GM21529 (cell line): Measurements from ENCODE around the gene RTP1.
"Not testable (repeated sequence)": the region's sequence is repeated elsewhere in the genome, so short reads cannot be mapped to it uniquely, and the experiment has no call there.

Experiments
- ATAC-seq: cut with Tn5 transposase; IDR thresholded peaks from one replicate; pipeline ENCODE4 v1.9.1; 2021; ENCODE audit not compliant: unreplicated experiment

The RTP1 gene

DNA sequence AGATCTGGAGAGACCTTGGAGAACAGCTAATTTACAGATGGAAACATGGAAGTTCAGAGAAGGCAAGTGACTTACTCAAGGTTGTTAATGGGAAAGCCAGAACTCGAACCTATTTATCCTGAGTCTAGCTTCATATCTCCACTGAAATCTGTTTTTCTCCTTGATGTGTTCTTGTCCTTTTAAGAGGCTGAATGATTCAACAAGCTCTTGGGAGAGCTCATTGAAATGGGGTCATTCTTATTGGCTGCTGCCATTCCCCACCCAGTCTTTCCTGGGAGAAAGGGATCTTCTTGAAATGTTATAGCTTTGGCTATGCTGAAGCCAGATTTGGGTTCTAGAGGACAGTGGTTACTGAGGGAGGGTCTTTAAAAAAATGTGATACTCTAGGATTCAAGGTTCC is 41.0 kb downstream of the RTP1 start:
- no peak for ATAC-seq

DNA sequence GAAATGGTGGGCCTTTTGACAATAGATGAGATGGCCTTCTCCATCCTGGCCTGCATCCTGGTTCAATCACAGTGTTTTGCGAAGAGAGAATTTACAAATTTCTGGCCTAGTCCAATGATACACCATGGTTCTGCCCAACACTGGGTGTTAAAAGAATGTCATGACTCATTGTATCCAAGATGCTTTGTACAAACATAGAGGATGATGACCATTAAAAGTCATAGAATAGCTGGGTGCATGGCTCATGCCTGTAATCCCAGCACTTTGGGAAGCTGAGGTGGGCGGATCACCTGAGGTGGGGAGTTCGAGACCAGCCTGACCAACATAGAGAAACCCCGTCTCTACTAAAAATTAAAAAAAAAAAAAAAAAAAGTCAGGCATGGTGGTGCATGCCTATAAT is 41.5 kb downstream of the RTP1 start:
- ATAC-seq = not testable (repeated sequence)

DNA sequence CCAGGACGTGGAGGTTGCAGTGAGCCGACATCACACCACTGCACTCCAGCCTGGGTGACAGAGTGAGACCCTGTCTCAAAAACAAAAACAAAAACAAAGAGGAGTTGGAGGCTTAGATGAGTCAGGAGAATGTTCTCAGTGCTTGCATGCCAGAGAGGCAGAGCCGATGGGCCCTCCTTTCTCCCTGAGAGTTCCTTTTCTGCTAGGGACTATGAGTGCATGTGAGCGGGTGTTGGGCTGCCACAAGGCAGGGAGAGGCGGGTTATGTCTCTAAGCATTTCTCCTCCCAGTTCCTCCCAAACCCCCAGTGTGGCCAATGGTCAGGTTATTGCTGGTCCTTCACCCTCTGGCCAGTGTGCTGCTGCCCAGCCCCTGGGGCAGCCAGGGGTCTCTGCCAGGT is 45.1 kb downstream of the RTP1 start:
- ATAC-seq = no peak

DNA sequence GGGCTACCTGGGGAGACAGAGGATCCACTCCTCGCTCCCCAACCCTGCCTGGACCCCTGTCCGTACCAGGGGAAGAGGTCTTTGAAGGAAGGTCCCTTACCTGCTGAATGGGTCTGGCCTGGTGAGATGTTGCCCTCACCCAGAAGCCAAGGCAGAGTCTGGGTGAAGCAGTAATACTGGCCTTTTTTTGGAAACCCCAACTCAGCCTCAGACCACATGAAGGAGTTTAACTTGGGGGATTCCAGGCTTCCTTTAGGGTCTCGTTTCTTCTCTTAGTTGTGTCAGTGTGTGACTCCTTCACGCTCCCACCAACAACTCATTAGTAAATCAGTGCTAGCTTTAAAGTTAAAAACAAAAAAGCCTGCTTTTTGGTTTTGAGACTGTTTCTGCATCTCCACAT is 45.6 kb downstream of the RTP1 start:
- no peak for ATAC-seq

DNA sequence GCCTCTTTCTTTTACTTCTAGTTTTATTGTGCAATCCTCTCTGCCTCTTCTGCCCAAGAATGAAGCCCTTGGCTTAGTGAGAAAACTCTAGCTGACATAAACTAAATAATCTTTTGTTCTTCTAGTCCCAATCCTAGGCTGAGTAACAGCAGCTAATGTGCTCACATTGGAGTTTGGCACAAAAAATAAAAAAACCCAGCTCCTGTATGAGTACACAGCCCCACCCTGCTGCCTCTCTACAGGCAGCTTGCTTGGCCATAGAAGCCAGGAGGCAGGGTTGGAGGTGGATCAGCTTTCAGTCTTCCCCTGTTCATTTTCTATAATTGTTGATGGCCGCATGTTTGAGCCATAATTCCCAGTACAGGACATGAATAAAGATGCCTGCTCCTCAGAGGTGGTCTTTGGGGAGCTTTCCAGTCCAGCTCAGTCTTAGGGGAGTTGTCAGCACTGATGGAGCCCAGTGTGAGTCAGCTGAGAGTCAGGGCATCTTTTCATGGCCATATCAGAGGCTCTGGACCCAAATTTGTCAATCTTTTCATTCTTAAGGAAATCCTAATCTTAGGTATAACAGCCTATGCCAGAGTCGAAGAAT is 46.7 kb downstream of the RTP1 start:
- ATAC-seq = no peak

DNA sequence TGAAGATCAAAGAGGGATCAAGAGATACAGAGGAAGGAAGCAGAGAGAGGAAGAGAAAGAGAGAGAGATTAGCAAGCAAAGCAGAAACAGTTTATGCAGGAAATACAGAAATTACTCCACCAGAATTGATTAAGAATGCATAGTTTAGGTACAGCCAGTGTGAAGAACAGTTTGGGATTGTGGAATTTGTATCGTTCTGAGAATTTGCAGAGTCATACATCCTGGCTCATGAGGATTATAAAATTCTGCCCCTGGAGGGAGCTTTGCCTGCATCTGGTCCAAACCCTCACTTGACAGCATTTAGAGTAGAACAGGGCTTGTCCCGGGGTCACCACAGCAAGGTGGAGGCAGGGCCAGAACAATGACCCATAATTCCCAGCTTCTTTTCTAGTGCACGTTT is 50.1 kb downstream of the RTP1 start:
- ATAC-seq = no peak
